PC-3 (cell line): ENCODE measurements around the gene MAP2K1. TPM values are rescaled to one million over a fixed set of nuclear protein-coding genes. Genes with fewer than 3 reads are reported as not detected.

Experiments used
- ATAC-seq: fragments of 200-7000 bp; cut with Tn5 transposase; 2 replicates; pipeline ENCODE4 v1.9.1; 2020; ENCODE audit warnings: mild to moderate bottlenecking, moderate library complexity
- BruUV-seq: library from RNA; stranded (reverse); fragments of 400-500 nt; replicated peaks from 2 replicates; lab custom pipeline; 2021; lab: Mats Ljungman, UMichigan
- CTCF ChIA-PET: fragments of 300-600 bp; sonication (Branson Sonifier 250); formaldehyde crosslinking; loops from one replicate; lab custom pipeline; 2022; ENCODE audit warnings: antibody characterized with exemption; lab: Charles Lee
- POLR2A ChIA-PET: fragments of 300-600 bp; sonication (Branson Sonifier 250); formaldehyde crosslinking; loops from one replicate; lab custom pipeline; 2022; ENCODE audit warnings: antibody characterized with exemption; ENCODE audit not compliant: unreplicated experiment; lab: Charles Lee
- DNase-seq: peaks from one replicate; pipeline ENCODE4 v3.0.0-alpha.2; 2015
- H2AFZ ChIP-seq: fragments of 300-600 bp; sonication (generic); 2 replicates; pipeline ENCODE4 v1.6.0; 2016; ENCODE audit warnings: antibody characterized with exemption, low read length
- H3F3A ChIP-seq: fragments of 300-600 bp; sonication (generic); one replicate; pipeline ENCODE4 v1.6.0; 2017; ENCODE audit warnings: antibody characterized with exemption, low read length, control low read depth, mild to moderate bottlenecking; ENCODE audit not compliant: unreplicated experiment
- H3K27ac ChIP-seq: fragments of 300-600 bp; sonication (generic); 2 replicates; pipeline ENCODE4 v1.5.1; 2016; ENCODE audit warnings: mild to moderate bottlenecking, low read length
- H3K27me3 ChIP-seq: fragments of 300-600 bp; sonication (generic); 2 replicates; pipeline ENCODE4 v1.6.1; 2016; ENCODE audit warnings: low read length, mixed read lengths
- H3K36me3 ChIP-seq: fragments of 300-600 bp; sonication (generic); 2 replicates; pipeline ENCODE4 v1.6.1; 2016; ENCODE audit warnings: low read depth, mixed run types, low read length, mixed read lengths
- H3K4me1 ChIP-seq: fragments of 300-600 bp; sonication (generic); 2 replicates; pipeline ENCODE4 v1.5.1; 2016; ENCODE audit warnings: low read length; ENCODE audit not compliant: insufficient read depth
- H3K4me2 ChIP-seq: fragments of 300-600 bp; sonication (generic); 2 replicates; pipeline ENCODE4 v1.6.0; 2016; ENCODE audit warnings: low read length
- H3K4me3 ChIP-seq: fragments of 300-600 bp; sonication (generic); 2 replicates; pipeline ENCODE4 v1.5.1; 2016; ENCODE audit warnings: mild to moderate bottlenecking, low read length, mixed read lengths
- H3K79me2 ChIP-seq: fragments of 300-600 bp; sonication (generic); 2 replicates; pipeline ENCODE4 v1.6.1; 2017; ENCODE audit warnings: low read length, mixed read lengths
- H3K9ac ChIP-seq: fragments of 300-600 bp; sonication (generic); 2 replicates; pipeline ENCODE4 v1.6.0; 2016; ENCODE audit warnings: mild to moderate bottlenecking, low read length
- H3K9me2 ChIP-seq: fragments of 300-600 bp; sonication (generic); replicated peaks from 2 replicates; pipeline ENCODE4 v1.6.1; 2016; ENCODE audit warnings: mixed run types, low read length, mixed read lengths
- H3K9me3 ChIP-seq: fragments of 300-600 bp; sonication (generic); 2 replicates; pipeline ENCODE4 v1.6.1; 2016; ENCODE audit warnings: low read length, mixed read lengths
- H4K20me1 ChIP-seq: fragments of 300-600 bp; sonication (generic); 2 replicates; pipeline ENCODE4 v1.6.1; 2016; ENCODE audit warnings: low read length, mixed read lengths
- EZH2 ChIP-seq: fragments of 300-600 bp; sonication (generic); IDR thresholded peaks from one replicate; pipeline ENCODE4 v1.6.1; 2017; ENCODE audit warnings: antibody characterized with exemption, mild to moderate bottlenecking, low read length; ENCODE audit not compliant: unreplicated experiment
- EZH2phosphoT487 ChIP-seq: fragments of 300-600 bp; sonication (generic); IDR thresholded peaks from 2 replicates; pipeline ENCODE4 v1.6.1; 2018; ENCODE audit warnings: mild to moderate bottlenecking, antibody characterized with exemption, low read length, borderline replicate concordance
- intact Hi-C: fragments of 100-400 bp; cut with micrococcal nuclease; formaldehyde crosslinking; loops from 2 replicates; pipeline ENCODE4 v1.9.0; 2023
- total RNA-seq: library from RNA; depleted of rRNA; stranded (reverse); fragments of >200 nt; gene quantifications from 2 replicates; pipeline ENCODE4 v1.2.3, GENCODE V29; 2014
- TF ChIP-seq, protein P1 (sequence below): fragments of 300-600 bp; sonication (generic); conservative IDR thresholded peaks from 2 replicates; pipeline ENCODE4 v1.5.1; 2017; ENCODE audit warnings: antibody characterized with exemption, low read depth, mild to moderate bottlenecking, low read length

The MAP2K1 gene
- total RNA-seq, 1 experiment from 2014 or later: 35.5 TPM

DNA sequence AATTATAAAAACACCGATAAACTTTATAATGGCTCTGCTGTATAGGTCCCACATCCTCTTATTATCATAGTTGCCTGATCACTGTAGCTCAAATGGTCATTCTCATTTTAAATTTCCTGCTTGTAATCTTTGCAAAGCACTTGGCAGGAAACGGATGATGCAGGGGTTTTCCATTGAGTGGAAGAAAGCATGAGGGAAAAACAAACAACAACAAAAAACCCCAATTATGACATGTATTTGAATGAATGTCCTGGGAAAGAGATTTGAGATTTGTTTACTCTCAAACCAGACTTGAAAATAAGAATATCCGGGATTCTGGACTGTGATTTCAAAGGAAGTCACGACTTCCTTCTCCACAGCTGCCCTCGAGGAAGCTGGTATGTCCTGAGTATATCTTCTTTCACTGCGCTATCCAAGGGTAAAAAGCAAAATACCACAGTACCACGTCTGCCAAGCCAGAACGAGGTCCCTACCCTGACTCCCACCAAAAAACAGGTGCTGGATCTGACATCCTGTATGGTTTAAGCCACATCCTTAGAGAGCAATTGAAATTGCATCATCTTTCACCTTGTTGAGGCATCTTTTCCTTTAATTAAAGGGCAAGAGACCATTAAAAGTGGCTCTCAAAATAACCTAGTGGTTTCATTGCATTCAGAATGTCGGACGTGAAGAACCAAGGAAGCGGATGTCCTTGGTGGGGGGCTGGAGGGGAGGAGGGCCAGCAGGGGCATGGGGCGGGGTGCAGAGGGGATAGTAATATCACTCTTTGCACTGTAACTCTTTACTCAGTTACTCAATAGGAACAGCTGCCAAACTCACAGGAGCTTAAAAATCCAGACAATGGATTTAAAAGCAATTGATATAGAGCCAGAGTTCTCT lies 16.7 kb upstream of the MAP2K1 start:
- CTCF ChIA-PET: interaction anchor here (0.7 kb wide), 1 partner anchor 21 kb away, joined by 7 read pairs; no protein-coding TSS in a partner anchor
- intact Hi-C loops: no loop called here
- Histone ChIP-seq H3K27ac (peak overlapping the region; percentile 75), H4K20me1 (no peaks in the 10 kb centered on the region), H3K79me2 (no peaks in the 10 kb centered on the region), H3K4me2 (peak overlapping the region; percentile 75), H3K27me3 (no peaks in the 10 kb centered on the region), H3F3A (no peaks in the 10 kb centered on the region), H3K9ac (peak overlapping the region; percentile 55), H3K9me3 (no peaks in the 10 kb centered on the region), H3K4me3 (peak overlapping the region; percentile 57), H3K4me1 (peaks cover 13% of the 10 kb centered on the region), H3K36me3 (no peaks in the 10 kb centered on the region), H3K9me2 (no peaks in the 10 kb centered on the region), H2AFZ (peak overlapping the region; percentile 80)
- POLR2A ChIA-PET: interaction anchor here (0.6 kb wide), 1 partner anchor 18 kb away, joined by 3 read pairs; no protein-coding TSS in a partner anchor
- ATAC-seq (peak; percentile 67), DNase-seq (peak; percentile 28)
- TF ChIP-seq EZH2phosphoT487: no peak
- TF ChIP-seq EZH2: no peak
- TF ChIP-seq, protein P1, sequence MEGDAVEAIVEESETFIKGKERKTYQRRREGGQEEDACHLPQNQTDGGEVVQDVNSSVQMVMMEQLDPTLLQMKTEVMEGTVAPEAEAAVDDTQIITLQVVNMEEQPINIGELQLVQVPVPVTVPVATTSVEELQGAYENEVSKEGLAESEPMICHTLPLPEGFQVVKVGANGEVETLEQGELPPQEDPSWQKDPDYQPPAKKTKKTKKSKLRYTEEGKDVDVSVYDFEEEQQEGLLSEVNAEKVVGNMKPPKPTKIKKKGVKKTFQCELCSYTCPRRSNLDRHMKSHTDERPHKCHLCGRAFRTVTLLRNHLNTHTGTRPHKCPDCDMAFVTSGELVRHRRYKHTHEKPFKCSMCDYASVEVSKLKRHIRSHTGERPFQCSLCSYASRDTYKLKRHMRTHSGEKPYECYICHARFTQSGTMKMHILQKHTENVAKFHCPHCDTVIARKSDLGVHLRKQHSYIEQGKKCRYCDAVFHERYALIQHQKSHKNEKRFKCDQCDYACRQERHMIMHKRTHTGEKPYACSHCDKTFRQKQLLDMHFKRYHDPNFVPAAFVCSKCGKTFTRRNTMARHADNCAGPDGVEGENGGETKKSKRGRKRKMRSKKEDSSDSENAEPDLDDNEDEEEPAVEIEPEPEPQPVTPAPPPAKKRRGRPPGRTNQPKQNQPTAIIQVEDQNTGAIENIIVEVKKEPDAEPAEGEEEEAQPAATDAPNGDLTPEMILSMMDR: no peak
- BruUV-seq: TSS peak; percentile 93

GRCh38 chr15:66374179-66374578 lies 12.5 kb upstream of the MAP2K1 start:
- H3K27me3 ChIP-seq: no peaks in the 10 kb centered on the region
- H3K27ac ChIP-seq: no peak overlapping the region
- no peak for ATAC-seq
- POLR2A ChIA-PET: no interaction called here
- no peaks in the 10 kb centered on the region for H3K9me2 ChIP-seq
- peaks cover 13% of the 10 kb centered on the region for H3K4me1 ChIP-seq
- H2AFZ ChIP-seq: no peak overlapping the region
- no peaks in the 10 kb centered on the region for H3F3A ChIP-seq
- H3K79me2 ChIP-seq: no peaks in the 10 kb centered on the region
- no peaks in the 10 kb centered on the region for H3K36me3 ChIP-seq
- H3K4me2 ChIP-seq: no peak overlapping the region
- no peak for DNase-seq
- H3K9ac ChIP-seq: no peak overlapping the region
- TF ChIP-seq EZH2phosphoT487: no peak
- TF ChIP-seq EZH2: no peak
- TF ChIP-seq, protein P1: no peak
- no peak overlapping the region for H3K4me3 ChIP-seq
- intact Hi-C loops: no loop called here
- no peaks in the 10 kb centered on the region for H4K20me1 ChIP-seq
- BruUV-seq: no TSS peak
- H3K9me3 ChIP-seq: no peaks in the 10 kb centered on the region
- CTCF ChIA-PET: no interaction called here
